Measurements from ENCODE around the gene TOP2A. TPM values are rescaled to one million over a fixed set of nuclear protein-coding genes. Genes with fewer than 3 reads are reported as not detected.

TOP2A gene
- total and polyA plus RNA-seq, 9 of the 15 experiments (the other 6 are each of a cell fraction or from before 2014, with no cell fraction given), result 133 to 347 (median 259) TPM

GRCh38 chr17:40362696-40363110 is 55.0 kb downstream of the TOP2A start (continued):
- TF ChIP-seq ZKSCAN3 (CRISPR knock-in tag; IDR thresholded peaks at IDR 0.05), result no peak
- TF ChIP-seq CTCF (IDR thresholded peaks at IDR 0.05 in 2 of 3, conservative IDR thresholded peaks at IDR 0.05 in 1 of 3; ENCODE audit: insufficient read depth in 2 of 3, low read depth in 1 of 3, low read length in 3 of 3), result peak; percentile 88 to 94 (median 89)
- TF ChIP-seq ZNF217 (CRISPR knock-in tag; IDR thresholded peaks at IDR 0.05), result no peak
- no peak; the same call in 1 of the 2 replicates for TF ChIP-seq ZNF263 (CRISPR knock-in tag; IDR thresholded peaks at IDR 0.05; ENCODE audit: borderline replicate concordance)
- no peak for TF ChIP-seq ZNF384 (IDR thresholded peaks at IDR 0.05; ENCODE audit: low read depth, low read length)
- TF ChIP-seq SNAPC5 (CRISPR knock-in tag; IDR thresholded peaks at IDR 0.05), result no peak
- TF ChIP-seq SAFB2 (IDR thresholded peaks at IDR 0.05; ENCODE audit: borderline replicate concordance, low read depth, low read length, severe bottlenecking), result no peak
- TF ChIP-seq MAX (CRISPR knock-in tag; IDR thresholded peaks at IDR 0.05), result no peak; the same call in 1 of the 2 replicates
- TF ChIP-seq STAT6 (CRISPR knock-in tag; IDR thresholded peaks at IDR 0.05), result no peak
- TF ChIP-seq THRAP3 (IDR thresholded peaks at IDR 0.05; ENCODE audit: borderline replicate concordance), result no peak
- no peak for TF ChIP-seq ZNF696 (CRISPR knock-in tag; conservative IDR thresholded peaks at IDR 0.05)
- no peak for TF ChIP-seq ZNF324 (CRISPR knock-in tag; IDR thresholded peaks at IDR 0.05)
- no peak for TF ChIP-seq SAFB (IDR thresholded peaks at IDR 0.05; ENCODE audit: borderline replicate concordance, low read depth, low read length)
- TF ChIP-seq SMARCC2 (IDR thresholded peaks at IDR 0.05; ENCODE audit: low read depth), result no peak
- TF ChIP-seq SRSF7 (optimal IDR thresholded peaks at IDR 0.05; ENCODE audit: low read depth, low read length), result no peak
- peak; percentile 89 for TF ChIP-seq CTBP1 (IDR thresholded peaks at IDR 0.05; ENCODE audit: borderline replicate concordance)
- TF ChIP-seq MYNN (IDR thresholded peaks at IDR 0.05), result no peak
- TF ChIP-seq MYNN (CRISPR knock-in tag; IDR thresholded peaks at IDR 0.05), result no peak
- no peak for TF ChIP-seq NFRKB (IDR thresholded peaks at IDR 0.05; ENCODE audit: low read depth)
- TF ChIP-seq ZSCAN29 (IDR thresholded peaks at IDR 0.05), result no peak
- no peak for TF ChIP-seq ZNF75A (CRISPR knock-in tag; IDR thresholded peaks at IDR 0.05)
- TF ChIP-seq ZNF316 (IDR thresholded peaks at IDR 0.05), result no peak
- TF ChIP-seq MTA1 (IDR thresholded peaks at IDR 0.05; ENCODE audit: borderline replicate concordance), result no peak
- peak; percentile 87 for TF ChIP-seq SMC3 (conservative IDR thresholded peaks at IDR 0.05; ENCODE audit: insufficient read depth, low read depth, low read length)
- TF ChIP-seq ZNF583 (CRISPR knock-in tag; IDR thresholded peaks at IDR 0.05), result no peak
- TF ChIP-seq STAT5B (CRISPR knock-in tag; IDR thresholded peaks at IDR 0.05), result no peak
- no peak for TF ChIP-seq ZNF785 (CRISPR knock-in tag; IDR thresholded peaks at IDR 0.05)
- TF ChIP-seq NCOA2 (IDR thresholded peaks at IDR 0.05; ENCODE audit: partially characterized antibody in 2 of 2), result no peak
- TF ChIP-seq BMI1 (IDR thresholded peaks at IDR 0.05; ENCODE audit: low read length), result no peak
- no peak for TF ChIP-seq LARP7 (IDR thresholded peaks at IDR 0.05)
